Measurements from ENCODE around the gene PLEKHB1.
A peak's percentile ranks its signal among the peaks of the same experiment; 100 is the strongest.
"Not testable (repeated sequence)": the region's sequence is repeated elsewhere in the genome, so short reads cannot be mapped to it uniquely, and the experiment has no call there.

Gene PLEKHB1

DNA sequence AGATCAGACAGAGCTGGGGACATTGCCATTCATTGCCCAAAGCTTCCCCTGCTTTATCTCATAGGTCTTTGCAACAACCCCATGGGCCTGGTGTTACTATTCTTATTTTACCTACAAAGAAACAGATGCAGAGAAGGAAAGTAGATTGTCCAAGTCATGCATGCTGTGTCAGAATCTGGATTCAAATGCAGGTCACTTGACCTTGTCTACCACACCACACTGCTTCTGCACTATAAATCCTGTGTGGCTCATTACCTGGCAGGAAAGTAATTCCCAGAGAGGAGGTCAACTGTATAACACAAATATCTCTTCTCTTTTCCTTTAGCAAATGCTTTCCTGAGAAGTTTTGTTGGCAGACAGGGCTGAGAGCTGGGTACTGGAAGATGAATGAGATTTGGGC lies 18.5 kb downstream of the PLEKHB1 start:
- DNase-seq = no peak
- intact Hi-C loops (cut with DNase I) = loop anchor here (5.0 kb wide), 2 partner anchors 263 to 358 kb away; partner anchors contain the start of gene ARHGEF17

DNA sequence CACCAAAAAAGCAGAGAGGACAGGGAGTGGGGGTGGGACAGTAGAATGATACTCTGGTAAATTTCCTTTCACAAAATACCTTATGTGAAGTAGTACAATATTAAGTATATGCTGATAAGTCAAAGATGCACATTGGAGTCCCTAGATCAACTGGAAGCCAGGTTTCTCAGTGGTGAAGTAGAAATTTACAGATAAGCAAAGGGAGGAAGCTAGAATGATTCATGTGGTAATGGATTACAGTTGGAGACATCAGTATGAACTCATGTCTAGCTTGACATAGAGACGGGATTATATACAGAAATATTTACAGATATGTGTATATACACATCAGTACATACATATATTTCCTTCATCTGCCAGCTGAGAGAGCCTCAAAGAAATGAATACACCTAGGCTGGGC lies 21.5 kb downstream of the PLEKHB1 start:
- DNase-seq = no peak
- intact Hi-C loops (cut with DNase I) = no loop called here

DNA sequence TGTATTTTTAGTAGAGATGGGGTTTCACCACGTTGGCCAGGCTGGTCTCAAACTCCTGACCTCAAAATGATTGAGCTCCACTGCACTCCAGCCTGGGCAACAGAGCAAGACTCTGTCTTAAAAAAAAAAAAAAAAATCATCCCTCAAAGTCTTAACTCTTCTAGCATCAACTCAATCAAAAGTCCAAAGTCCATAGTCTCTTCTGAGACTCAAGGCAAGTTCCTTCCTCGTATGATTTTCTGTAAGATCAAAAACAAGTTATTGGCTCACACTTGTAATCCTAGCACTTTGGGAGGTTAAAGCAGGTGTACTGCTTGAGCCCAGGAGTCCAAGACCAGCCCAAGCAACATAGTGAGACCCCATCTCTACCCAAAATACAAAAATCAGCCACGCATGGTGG lies 24.4 kb downstream of the PLEKHB1 start:
- intact Hi-C loops (cut with DNase I) = no loop called here
- DNase-seq = peak in 1 of 10 donors; percentile 42

DNA sequence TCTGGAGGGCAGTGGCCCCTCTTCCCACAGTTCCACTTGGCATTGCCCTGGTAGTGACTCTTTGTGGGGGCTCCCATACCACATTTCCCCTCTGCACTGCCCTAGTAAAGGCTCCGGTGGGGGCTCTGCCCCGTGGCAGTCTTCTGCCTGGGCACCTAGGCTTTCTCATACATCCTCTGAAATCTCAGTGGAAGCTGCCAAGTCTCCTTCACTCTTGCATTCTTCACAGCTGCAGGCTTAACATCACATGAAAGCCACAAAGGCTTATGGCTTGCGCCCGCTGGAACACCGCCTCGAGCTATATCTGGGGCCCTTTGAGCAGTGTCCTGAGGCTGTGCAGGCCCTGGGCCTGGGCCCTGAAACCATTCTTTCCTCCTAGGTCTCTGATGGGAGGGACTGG lies 25.3 kb downstream of the PLEKHB1 start:
- intact Hi-C loops (cut with DNase I) = no loop called here
- DNase-seq = peak in 2 of 10 donors; percentile 74 to 75

DNA sequence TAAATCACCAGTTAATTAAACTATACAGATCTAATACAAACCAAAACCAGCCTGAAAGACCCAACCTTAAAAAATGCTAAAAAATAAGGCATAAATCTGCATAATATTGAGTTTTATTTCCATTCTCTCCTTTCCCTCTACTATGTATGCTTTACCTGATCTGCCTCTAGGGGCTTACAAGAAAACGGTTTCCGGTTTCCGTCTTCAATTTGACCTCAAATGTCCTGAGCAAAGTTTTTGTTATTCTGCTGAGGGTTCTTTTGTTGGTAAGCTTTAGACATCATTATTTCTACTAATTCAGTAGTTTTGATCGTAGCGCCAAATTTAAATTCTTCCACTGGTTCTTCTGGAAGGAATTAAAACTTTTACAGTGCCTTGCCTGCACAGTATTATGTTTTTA lies 30.2 kb downstream of the PLEKHB1 start:
- DNase-seq; intact Hi-C loops (cut with DNase I): not testable (repeated sequence)

DNA sequence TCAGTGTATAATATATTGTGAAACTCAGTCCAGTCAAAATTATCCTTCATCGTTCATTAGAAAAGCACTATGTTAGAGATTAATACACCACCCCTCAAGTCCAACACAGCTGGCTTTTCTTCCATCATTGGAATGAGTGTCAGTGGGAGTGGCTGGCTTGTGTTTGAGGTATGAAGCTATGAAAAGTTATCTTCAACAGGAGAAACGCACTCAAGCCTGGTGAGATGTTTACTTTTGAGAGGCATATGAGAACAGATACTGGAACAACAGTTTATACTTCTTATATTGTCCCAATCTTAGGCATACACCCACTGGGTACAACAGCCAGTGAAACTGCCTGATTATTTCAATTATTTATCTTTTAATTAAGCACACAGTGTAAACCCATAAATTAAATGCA lies 34.3 kb downstream of the PLEKHB1 start:
- intact Hi-C loops (cut with DNase I) = no loop called here
- DNase-seq = no peak

DNA sequence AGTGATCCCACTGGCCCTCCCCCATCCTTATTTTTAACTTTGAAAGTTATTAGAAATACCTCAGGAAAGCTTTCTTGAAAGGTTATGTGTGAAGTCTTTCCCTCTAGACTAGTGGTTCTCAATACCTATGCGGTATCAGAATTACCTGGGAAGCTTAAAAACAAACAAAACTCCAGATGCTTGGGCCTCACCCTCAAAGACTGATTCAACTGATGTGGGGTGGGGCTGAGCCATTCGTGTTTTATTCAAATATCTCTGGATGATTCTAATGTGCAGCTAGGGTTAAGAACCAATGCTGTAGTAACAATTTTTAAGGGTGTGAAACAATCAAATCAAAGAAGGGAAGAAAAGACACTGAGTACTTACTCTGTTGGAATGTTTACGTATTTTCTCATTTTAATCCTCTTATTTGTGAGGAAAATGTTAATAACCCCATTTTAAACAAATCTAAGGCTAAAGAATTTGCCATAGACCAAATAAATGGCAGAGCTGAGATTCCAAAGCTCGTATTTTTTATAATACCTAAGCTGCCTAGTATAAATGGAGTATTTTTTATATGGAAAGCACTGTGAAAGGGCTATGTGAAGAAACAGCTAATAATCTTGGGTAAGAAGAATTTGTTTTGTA lies 47.6 kb downstream of the PLEKHB1 start:
- intact Hi-C loops (cut with DNase I) = no loop called here

DNA sequence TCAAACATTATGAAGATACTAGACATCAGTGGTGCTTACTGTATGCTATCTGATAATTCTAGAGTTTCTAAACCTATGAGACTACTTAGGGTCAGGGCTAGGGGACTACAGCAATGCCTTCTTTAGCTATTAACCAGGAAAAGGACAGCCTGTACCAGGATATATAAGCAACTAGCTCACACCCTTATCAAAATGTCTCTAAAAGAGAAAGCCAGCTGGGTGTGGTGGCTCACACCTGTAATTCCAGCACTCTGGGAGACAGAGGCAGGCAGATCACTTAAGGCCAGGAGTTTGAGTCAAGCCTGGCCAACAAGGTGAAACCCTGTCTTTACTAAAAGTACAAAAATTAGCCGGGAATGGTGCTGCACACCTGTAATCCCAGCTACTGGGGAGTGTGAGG lies 58.7 kb downstream of the PLEKHB1 start:
- DNase-seq = no peak
- intact Hi-C loops (cut with DNase I) = no loop called here

More for the DNA sequence above, 47.6 kb downstream of the PLEKHB1 start:
- no peak for DNase-seq

DNA sequence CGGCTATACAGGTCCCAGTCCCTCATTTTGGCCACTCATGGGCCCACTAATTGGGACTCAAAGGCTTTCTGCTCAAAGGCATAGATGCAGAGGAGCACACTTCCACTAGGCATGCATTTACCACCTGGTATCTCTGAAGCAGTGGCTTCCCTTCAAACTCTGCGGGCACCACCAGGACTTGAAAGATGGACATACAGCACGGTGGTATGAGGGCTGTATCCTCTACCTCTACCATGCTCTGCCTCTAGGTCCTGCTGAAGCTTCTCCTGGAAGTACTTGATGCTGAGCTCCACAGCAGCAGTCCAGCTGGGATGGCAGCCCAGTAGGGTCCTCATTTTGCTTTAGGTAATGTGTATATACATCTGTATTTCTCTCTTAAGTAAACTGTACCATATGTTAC lies 64.6 kb downstream of the PLEKHB1 start:
- intact Hi-C loops (cut with DNase I) = no loop called here
- no peak for DNase-seq

Data from posterior cingulate gyrus (tissue), 11 donors.